Activated CD8-positive, alpha-beta T cell treated with anti-CD3 and anti-CD28 coated beads for 36 hours (primary cell): ENCODE data around the gene SH3GL1. TPM values are rescaled to one million over a fixed set of nuclear protein-coding genes. Genes with fewer than 3 reads are reported as not detected.

Experiments
- ATAC-seq: fragments of 200-7000 bp; cut with Tn5 transposase; one replicate; pipeline ENCODE4 v1.10.0; 2021; ENCODE audit warnings: mild to moderate bottlenecking, moderate library complexity
- CTCF ChIA-PET: fragments of 350-600 bp; sonication (Branson Sonifier 250); formaldehyde crosslinking; loops from one replicate; lab custom pipeline; 2021; ENCODE audit warnings: antibody characterized with exemption; lab: Charles Lee
- POLR2A ChIA-PET: fragments of 350-600 bp; sonication (Branson Sonifier 250); formaldehyde crosslinking; loops from one replicate; lab custom pipeline; 2021; ENCODE audit warnings: antibody characterized with exemption; lab: Charles Lee
- DNase-seq: peaks from one replicate; pipeline ENCODE4 v3.0.0-alpha.2; 2020
- H3K27ac Mint-ChIP-seq: one replicate; pipeline ENCODE4 v1.8.0; 2021; ENCODE audit warnings: mild to moderate bottlenecking, mixed read lengths
- H3K27me3 Mint-ChIP-seq: one replicate; pipeline ENCODE4 v1.8.0; 2021; ENCODE audit warnings: mixed read lengths
- H3K36me3 Mint-ChIP-seq: one replicate; pipeline ENCODE4 v1.8.0; 2021; ENCODE audit warnings: low read depth, mixed read lengths
- H3K4me1 Mint-ChIP-seq: one replicate; pipeline ENCODE4 v1.8.0; 2021; ENCODE audit warnings: low read depth, mixed read lengths
- H3K4me3 Mint-ChIP-seq: one replicate; pipeline ENCODE4 v1.8.0; 2021; ENCODE audit warnings: mild to moderate bottlenecking, moderate library complexity, mixed read lengths
- H3K9me3 Mint-ChIP-seq: one replicate; pipeline ENCODE4 v1.8.0; 2021; ENCODE audit warnings: mixed read lengths
- intact Hi-C: fragments of 100-400 bp; cut with micrococcal nuclease; formaldehyde crosslinking; loops from one replicate; pipeline ENCODE4 v1.10.0; 2022
- total RNA-seq, 2 experiments: library from RNA; stranded (reverse); gene quantifications; one replicate each; pipeline ENCODE4 v1.2.3, GENCODE V29; 2021
- TF ChIP-seq, protein P1 (sequence below): fragments of 200-600 bp; IDR thresholded peaks from one replicate; pipeline ENCODE4 v1.8.0; 2022; ENCODE audit warnings: antibody characterized with exemption, mild to moderate bottlenecking

Gene SH3GL1
- total RNA-seq, 2 experiments from 2014 or later = 53.1 to 59.2 TPM

DNA sequence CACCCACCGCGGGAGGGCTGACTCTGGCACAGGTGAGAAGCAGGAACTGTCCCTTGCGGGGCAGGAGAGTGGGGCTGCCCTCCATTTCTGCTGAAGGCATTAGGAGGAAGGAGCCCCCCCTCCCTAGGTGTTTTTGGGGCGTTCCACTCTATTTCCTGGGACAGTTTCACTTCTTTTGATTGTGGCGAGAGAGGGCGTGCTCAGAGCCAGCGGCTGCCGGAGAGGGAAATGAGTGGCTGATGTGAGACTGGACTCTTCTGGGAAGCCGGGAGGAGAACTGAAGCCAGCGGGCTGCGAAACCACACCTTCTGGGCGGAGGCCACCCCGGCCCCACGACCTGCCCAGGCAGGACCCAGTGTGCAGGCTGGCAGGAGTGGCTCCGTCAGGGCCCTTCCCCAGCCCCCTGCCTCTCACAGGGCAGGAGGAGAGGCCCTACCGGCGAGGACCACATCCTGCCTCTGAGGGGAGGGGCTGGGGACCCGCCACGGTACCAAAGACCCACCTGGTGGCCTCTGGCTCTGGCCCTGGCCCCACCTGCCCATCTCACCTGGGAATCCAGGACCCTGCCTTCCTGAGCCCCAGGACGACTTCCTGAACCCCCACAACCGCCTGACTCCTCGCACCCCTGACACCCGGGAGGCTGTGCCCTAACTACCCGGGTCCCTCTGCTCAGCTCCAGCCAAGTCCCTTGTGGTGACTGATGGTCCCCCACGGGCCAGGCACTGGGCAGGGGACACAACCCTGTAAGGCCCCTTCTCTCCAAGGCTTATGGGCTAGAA lies 31.0 kb downstream of the SH3GL1 start:
- intact Hi-C loops = no loop called here
- Mint-ChIP-seq H3K36me3 (peaks cover 14% of the 10 kb centered on the region), H3K4me3 (peak overlapping the region; percentile 60), H3K27ac (peak overlapping the region; percentile 89), H3K4me1 (peaks cover 42% of the 10 kb centered on the region), H3K9me3 (no peaks in the 10 kb centered on the region), H3K27me3 (no peaks in the 10 kb centered on the region)
- DNase-seq (peak; percentile 89), ATAC-seq (peak; percentile 81)
- ChIA-PET CTCF (interaction anchor here (1.1 to 2.2 kb wide), 10 partner anchors 9 to 102 kb away, joined by 3 to 14 read pairs (median 4); partner anchors contain the start of gene SH3GL1), POLR2A (interaction anchor here (0.6 to 2.3 kb wide), 11 partner anchors 8 to 38 kb away, joined by 3 to 12 read pairs (median 4); partner anchors contain the start of gene SH3GL1)
- TF ChIP-seq, protein P1, sequence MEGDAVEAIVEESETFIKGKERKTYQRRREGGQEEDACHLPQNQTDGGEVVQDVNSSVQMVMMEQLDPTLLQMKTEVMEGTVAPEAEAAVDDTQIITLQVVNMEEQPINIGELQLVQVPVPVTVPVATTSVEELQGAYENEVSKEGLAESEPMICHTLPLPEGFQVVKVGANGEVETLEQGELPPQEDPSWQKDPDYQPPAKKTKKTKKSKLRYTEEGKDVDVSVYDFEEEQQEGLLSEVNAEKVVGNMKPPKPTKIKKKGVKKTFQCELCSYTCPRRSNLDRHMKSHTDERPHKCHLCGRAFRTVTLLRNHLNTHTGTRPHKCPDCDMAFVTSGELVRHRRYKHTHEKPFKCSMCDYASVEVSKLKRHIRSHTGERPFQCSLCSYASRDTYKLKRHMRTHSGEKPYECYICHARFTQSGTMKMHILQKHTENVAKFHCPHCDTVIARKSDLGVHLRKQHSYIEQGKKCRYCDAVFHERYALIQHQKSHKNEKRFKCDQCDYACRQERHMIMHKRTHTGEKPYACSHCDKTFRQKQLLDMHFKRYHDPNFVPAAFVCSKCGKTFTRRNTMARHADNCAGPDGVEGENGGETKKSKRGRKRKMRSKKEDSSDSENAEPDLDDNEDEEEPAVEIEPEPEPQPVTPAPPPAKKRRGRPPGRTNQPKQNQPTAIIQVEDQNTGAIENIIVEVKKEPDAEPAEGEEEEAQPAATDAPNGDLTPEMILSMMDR = no peak

DNA sequence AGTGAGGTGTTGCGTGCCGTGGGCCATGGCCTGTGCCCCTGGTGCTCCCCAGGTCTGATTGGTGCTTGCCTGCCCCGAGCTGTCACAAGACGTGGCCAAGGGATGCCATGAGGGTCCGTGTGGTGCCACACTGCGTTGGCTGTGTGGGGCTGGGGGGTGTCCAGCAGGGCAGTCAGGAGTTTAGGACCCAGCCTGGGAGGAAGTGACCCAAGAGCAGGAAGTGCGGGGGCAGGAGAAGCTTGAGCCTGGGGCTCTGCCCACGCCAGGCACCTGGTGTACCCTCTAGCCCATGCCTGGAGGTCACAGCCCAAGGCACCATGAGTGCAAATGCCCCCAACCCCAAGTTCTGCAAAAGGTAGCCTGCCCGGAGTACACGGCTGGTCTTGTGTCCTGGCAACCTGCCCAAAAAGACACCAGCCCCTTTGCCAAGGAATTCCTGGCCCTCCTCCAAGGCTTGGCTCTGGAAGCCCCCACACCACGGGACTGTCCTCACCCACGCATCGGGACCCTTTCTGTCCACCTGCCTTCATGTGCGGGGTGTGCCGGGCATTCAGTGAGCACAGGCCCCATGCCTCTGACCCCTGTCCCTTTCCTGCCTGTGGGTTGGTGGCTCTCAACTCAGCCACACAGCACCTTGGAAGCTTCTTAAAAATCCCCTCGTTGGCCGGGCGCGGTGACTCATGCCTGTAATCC lies 32.1 kb downstream of the SH3GL1 start:
- DNase-seq = no peak
- Mint-ChIP-seq H3K27ac (peak overlapping the region; percentile 89), H3K36me3 (peaks cover 14% of the 10 kb centered on the region), H3K27me3 (no peaks in the 10 kb centered on the region), H3K9me3 (no peaks in the 10 kb centered on the region), H3K4me3 (peak overlapping the region; percentile 60), H3K4me1 (peaks cover 38% of the 10 kb centered on the region)
- POLR2A ChIA-PET = interaction anchor here (0.8 to 1.4 kb wide), 3 partner anchors 11 to 26 kb away, joined by 3 to 5 read pairs (median 4); no protein-coding TSS in a partner anchor
- CTCF ChIA-PET = interaction anchor here (1.3 to 1.9 kb wide), 2 partner anchors 16 to 32 kb away, joined by 4 read pairs; partner anchors contain the start of gene SH3GL1
- intact Hi-C loops = no loop called here
- no peak for ATAC-seq
- TF ChIP-seq, protein P1 = no peak

DNA sequence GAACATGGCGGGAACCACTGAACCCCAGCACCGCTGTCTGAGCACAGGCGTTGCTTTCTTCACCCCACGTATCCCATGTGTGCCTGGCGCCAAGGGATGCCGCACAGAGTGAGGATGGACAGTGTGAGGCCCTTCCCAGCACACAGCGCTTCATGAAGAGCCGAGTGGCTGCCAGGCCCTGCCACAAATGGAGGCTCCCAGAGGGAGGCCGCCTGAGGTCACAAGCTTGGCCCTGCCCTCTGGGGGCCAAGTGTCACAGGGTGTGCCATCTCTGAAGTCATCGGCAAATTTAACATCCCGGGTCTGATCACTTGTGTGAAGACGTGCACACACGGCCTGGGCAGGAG lies 32.6 kb downstream of the SH3GL1 start:
- POLR2A ChIA-PET = interaction anchor here (0.5 to 1.4 kb wide), 2 partner anchors 12 to 103 kb away, joined by 4 to 5 read pairs; no protein-coding TSS in a partner anchor
- H3K4me1 Mint-ChIP-seq = peaks cover 38% of the 10 kb centered on the region
- H3K27me3 Mint-ChIP-seq = no peaks in the 10 kb centered on the region
- H3K36me3 Mint-ChIP-seq = peaks cover 14% of the 10 kb centered on the region
- TF ChIP-seq, protein P1 = no peak
- ATAC-seq (no peak), DNase-seq (no peak)
- intact Hi-C loops = no loop called here
- no peak overlapping the region for H3K4me3 Mint-ChIP-seq
- CTCF ChIA-PET = interaction anchor here (1.3 to 1.9 kb wide), 2 partner anchors 16 to 33 kb away, joined by 4 read pairs; partner anchors contain the start of gene SH3GL1
- peak overlapping the region; percentile 75 for H3K27ac Mint-ChIP-seq
- H3K9me3 Mint-ChIP-seq = no peaks in the 10 kb centered on the region

DNA sequence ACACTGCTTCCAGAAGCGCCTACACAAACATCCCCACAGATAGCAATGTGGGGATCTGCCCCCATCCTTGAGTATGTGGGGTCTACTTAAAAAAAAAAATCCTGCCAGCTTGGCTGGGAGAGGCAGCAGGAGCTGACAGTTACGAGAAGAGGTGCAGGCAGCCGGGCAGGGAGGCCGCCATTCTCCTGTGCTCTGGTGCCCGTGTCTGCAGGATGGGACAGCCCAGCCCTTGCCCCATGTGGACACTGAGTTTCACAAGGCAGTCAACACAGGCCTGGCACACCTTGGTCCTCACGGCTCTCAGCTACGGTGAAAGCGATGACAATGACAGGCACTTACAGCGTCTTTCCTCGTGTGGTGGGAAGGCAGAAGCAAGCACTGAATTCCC lies 33.0 kb downstream of the SH3GL1 start:
- intact Hi-C loops = no loop called here
- ChIA-PET POLR2A (interaction anchor here (0.5 to 0.6 kb wide), 2 partner anchors 78 to 103 kb away, joined by 3 to 4 read pairs; no protein-coding TSS in a partner anchor), CTCF (interaction anchor here (1.8 kb wide), 1 partner anchor 33 kb away, joined by 5 read pairs; the partner anchor contains the start of gene SH3GL1)
- TF ChIP-seq, protein P1 = no peak
- peaks cover 14% of the 10 kb centered on the region for H3K36me3 Mint-ChIP-seq
- no peak for ATAC-seq
- peaks cover 38% of the 10 kb centered on the region for H3K4me1 Mint-ChIP-seq
- no peaks in the 10 kb centered on the region for H3K9me3 Mint-ChIP-seq
- H3K27ac Mint-ChIP-seq = peak overlapping the region; percentile 15
- H3K27me3 Mint-ChIP-seq = no peaks in the 10 kb centered on the region
- no peak for DNase-seq
- no peak overlapping the region for H3K4me3 Mint-ChIP-seq
